GM21526 (cell line): ENCODE data around the gene OPN1SW.

Source experiments
- ATAC-seq: cut with Tn5 transposase; IDR thresholded peaks from one replicate; pipeline ENCODE4 v1.9.1; 2021; ENCODE audit warnings: moderate library complexity; ENCODE audit not compliant: unreplicated experiment, low FRiP score

Gene OPN1SW

DNA sequence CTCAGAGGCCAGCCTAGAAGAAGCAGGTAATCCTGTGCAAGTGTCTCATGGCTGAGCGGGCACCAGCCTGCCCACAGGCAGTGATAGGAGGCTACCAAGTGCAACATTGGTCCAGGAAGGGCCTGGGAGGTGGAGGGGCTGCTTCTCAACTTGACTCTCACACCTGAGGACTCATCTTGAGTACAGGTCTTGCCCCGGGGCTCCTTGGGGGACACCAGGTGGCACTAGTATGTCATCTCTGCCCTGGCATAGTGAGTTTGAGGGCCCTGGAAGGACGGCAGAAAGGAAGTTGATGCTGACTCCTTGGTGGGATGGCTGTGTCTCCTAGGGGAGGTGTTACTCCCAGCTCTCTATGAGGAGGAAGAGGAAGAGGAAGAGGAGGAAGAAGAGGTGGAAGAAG is 18.4 kb upstream of the OPN1SW start:
- no peak for ATAC-seq

DNA sequence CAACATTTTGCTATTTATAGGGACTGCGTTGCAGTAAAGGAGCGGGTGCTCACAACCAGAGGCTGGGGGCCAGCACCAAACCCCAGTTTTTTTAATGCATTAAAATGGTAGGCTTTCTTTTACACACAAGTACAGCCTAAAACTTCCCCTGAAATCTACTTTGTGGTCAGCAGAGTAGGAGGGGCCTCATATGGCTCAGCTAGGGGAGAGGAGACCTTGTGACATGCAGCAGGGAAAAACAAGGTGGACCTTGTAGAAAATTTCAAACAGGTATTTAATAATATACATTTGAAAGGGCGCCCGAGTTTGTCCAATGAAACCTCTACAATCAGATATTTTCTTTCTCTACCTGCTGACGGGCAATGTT is 17.6 kb upstream of the OPN1SW start:
- ATAC-seq = no peak

DNA sequence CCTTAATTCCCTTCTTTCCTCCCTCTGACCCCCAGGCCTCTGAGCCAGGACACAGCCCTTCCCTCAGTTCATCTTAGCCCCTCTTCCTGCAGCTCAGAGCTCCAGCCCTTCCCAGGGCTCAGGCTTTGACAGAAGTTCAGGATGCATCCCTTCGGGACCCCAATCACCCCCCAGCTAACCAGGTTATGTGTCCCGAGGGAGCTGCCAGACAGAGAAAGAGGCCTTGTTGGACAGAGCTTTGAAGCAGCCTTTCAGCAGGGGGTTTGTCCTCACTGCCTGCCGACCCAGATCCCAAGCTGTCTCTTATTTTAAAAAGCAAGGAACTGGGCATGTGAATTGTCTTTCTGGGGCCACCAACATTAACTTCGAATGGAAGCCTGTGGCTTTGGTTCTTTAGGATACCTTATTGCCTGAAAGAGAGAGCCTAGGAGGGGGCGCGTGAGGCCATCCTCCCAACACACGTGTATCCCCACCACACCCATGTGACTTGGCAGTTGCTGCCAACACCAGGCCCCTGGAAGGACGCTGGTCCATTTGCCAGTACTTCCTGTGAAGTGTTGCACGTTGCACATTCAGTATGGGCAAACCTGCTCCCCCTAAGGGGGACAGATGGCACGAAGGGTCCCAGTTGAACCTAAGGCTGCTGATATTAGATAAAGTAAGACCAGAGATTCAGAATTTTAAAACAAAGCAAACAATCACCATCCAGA is 17.0 kb upstream of the OPN1SW start:
- ATAC-seq = no peak

DNA sequence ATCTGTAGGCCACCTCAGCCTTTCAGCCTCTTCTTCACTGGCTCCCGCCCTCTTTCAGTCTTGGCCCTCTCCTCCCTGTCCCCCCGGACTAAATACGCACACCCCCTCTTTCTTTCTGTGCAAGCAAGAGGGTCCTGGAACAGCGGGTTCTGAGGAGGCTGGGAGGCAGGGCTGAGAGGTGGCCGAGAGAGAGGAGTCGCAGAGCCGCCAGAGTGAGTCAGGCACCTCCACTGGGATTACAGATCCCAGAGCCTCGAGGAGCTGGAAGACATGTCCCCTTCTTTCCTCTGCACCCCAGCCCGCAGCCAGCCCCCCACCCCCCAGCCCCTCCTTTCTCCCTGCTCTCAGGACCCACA is 16.4 kb upstream of the OPN1SW start:
- ATAC-seq = no peak

DNA sequence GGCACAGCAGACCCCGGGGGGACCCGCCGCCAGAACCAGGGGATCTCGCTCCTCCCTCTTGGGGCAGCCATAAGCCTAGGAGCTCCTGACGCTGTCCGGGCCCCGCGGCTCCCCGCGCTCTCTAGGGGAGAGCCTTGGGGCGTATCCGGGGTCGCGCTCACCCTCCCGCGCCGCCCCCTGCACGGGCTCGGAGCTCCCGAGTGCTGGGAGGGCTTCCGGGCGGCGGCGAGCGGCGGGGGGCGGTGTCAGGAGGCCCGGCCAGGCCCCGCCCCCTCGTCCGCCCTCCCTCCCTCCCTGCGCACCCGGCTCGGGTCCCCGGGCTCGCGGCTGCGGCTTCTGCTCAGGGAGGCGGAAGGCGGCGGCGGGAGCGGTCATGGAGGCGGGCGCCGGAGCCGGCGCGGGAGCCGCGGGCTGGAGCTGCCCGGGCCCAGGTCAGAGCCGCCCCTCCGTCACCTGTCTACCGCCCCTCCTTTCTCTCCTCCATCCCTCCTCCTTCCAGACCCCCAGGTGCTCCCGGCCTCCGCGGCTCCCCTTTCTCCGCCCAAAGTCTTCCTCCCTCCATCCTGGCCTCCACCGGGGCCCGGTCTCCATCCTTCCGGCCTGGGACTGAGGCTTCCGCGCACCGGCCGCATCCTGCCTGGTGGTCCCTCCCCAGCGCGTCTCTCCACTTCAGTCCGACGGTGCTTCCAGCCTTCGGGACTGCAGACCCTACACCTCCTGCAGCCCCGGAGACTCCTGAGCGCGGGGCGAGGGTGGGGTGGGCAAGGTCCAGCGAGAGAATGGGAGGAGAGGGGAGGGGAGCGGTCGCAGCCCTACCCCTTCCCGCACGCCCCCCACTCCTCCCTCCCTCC is 15.8 kb upstream of the OPN1SW start, which contains the start of gene CCDC136:
CCDC136 (plus strand) TSS at position 848 of the 851 bp plus-strand sequence. CDS start 444 bp downstream, outside the sequence.
- ATAC-seq = peak; percentile 78

DNA sequence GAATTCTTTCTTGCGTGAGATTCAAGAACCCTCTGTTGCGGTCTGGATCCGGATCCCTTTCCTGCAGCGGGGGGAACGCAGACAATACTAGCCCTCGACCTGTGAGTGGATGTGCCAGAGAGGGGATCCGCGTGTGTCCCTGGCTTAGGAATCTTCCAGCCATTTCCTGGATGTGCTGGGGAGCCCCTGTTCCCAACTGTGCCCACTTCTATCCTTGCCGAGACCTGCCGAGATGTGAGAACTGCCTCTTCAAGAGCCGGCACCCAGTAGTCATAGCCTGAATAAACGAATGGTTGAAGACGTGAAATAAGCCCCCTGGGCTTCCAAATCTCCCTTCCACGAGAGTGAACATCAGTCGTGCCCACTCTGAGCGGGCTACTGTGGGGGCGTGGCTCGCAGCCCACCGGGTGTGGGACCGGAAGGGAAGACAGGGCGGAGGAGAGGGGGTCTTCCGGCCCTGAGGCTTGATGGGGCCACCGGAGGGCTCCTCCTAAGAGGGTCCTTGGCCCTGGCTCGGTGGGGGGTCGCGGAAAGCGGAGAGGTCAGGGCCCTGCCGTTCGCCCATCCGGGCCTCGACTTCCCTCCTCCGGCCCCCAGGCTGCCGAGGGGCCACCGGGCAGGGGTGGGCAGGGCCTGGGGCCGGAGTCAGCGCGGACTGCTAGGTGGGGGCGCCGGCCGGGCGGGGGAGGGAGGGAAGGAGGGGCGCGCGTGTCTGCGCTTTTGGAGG is 14.9 kb upstream of the OPN1SW start:
- peak; percentile 3 for ATAC-seq

DNA sequence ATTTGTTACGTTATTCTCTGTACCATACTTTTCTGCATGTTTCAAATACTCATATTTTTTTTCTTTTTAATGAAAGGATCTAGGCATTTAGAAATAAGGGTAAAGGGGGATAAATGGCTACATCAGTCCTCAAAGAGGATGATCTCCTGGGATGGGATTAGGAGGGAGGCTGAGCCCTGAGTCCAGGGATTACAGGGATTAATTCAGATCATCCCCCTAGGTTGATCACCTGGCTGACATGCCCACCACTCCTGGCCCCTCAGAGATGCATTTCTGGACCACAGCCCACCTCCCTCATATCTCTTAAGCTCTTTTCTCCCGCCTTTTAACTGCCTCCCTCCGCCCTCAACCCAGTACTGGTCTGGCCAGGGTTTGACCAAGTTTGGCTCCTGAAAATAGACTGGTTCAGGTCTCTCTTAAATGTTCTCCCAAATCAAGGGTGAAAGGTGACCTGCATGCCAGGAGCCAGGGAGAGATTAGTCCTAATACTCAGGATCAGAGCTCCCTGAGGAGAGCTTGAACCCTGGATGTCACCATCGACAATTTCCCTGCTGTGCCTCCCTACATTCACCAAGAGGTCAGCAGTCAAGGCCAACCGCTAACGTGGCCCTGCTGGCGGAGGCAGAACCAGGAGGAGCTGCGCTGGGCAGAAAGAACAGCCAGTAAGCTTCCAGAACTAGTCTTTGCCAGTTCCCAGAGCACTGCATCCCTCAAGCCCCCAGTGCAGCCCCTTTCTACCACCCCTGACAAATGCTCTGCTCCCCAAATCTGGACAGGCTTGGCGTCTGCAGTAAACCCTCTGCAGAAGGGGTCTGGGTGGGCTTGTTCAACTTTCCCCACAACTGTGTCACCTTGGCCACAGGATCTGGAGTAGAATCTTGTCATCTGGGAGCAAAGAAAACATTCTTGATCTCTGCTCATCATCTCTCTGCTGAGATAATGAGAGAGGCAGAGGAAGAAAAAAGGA is 13.1 kb upstream of the OPN1SW start:
- ATAC-seq = no peak

DNA sequence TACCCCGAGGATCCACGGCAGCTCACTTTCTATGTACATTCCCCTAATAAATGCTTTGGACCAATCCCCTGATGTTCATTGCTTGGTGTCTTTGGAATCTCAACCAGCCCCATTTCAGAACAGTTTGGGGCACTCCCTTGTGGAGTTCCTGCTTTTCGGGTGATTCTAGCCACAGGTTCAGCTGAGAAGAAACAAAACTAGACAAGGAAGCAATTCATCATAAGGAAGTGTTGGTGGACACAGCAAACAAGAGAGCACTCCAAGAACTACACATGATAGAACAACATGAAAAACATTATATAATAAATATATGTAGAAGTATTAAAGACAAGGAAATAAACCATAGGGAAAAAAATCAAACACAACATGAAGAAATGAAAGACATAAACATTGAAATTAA is 10.1 kb upstream of the OPN1SW start:
- no peak for ATAC-seq

DNA sequence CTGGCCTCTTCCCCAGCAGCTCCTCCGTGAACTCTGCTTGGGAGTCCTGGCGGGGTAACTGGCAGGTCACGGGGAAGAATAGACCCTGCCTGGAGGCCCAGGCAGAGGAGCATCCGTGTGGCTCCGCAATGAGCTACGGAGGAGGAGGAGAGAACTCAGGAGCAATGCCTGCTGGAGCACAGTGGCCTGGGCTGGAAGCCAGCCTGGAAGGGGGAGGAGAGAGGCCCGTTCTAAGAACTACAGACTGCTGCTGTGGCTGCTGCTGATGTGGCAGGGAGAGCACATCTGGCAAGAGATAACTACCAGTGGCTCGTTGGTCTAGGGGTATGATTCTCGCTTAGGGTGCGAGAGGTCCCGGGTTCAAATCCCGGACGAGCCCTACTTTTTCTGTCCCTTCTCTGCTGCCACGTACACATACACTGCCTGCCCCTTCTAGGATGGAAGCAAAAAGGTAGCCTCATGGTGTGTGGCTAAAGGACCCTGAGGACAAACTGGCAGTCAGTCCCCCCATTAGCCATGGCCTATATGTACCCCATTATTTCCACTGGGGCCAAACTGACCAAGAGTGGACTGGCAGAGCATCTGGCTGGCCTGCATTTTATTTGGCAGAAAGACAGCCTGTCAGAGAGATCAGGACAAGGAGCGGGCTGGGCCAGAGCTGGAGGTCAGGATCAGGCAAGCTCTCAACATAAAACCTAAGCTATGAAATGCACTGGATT is 7.7 kb upstream of the OPN1SW start:
- no peak for ATAC-seq

DNA sequence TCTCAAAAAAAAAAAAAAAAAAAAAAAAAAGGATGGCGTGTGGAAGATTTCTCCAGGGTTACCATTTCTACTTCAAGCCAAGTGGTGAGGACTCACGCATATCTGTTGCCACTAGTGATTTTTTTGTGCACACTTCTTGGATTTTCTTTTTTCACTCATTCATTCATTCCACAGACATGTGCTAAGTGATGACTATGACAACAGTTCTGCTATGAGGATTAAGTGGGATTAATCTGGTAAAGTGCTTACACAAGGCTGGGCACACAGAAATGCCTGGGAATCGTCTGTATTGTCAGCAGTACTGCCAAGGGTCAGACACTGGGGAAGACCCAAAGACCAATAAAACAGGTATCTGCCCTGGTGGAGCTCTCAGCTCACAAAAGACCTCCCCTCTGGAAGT is 6.3 kb upstream of the OPN1SW start:
- ATAC-seq = no peak

DNA sequence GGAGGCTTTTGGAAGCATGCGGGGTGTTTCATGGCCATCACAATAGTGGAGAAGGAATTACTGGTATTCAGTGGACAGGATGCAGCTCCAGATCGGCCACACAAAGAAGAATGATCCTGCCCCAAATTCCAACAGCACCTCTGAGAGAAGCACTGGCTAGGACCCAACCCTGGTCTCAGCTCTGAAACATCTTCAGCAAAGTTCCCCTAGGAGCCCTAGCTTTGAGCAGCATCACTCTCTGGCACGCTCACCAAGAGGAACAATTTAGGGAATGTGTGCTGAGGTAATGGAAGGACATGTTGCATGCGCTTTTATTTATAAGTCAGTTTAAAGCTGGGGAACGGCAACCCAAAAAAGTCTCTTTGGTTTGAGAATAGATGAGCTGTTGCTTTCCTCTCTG is 5.5 kb upstream of the OPN1SW start:
- ATAC-seq = no peak

DNA sequence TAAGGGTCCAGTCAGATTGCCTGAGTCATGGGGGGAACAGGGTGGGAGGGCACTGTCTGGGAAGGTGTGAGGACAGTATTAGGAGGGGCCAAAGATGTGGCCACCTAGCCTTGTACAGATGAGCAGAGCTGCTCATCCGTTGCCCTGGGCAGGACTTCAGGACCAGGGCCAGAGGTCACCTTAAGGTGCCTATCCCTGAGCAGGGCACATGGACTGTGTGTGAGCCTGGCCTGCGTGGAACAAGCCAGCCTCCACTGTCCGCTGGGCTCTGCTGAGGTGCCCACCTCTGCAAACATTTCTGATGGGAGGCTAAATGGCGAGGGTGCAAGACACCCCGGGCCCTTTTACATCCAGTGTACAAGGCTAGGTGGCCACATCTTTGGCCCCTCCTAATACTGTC is 3.4 kb upstream of the OPN1SW start:
- ATAC-seq = no peak

DNA sequence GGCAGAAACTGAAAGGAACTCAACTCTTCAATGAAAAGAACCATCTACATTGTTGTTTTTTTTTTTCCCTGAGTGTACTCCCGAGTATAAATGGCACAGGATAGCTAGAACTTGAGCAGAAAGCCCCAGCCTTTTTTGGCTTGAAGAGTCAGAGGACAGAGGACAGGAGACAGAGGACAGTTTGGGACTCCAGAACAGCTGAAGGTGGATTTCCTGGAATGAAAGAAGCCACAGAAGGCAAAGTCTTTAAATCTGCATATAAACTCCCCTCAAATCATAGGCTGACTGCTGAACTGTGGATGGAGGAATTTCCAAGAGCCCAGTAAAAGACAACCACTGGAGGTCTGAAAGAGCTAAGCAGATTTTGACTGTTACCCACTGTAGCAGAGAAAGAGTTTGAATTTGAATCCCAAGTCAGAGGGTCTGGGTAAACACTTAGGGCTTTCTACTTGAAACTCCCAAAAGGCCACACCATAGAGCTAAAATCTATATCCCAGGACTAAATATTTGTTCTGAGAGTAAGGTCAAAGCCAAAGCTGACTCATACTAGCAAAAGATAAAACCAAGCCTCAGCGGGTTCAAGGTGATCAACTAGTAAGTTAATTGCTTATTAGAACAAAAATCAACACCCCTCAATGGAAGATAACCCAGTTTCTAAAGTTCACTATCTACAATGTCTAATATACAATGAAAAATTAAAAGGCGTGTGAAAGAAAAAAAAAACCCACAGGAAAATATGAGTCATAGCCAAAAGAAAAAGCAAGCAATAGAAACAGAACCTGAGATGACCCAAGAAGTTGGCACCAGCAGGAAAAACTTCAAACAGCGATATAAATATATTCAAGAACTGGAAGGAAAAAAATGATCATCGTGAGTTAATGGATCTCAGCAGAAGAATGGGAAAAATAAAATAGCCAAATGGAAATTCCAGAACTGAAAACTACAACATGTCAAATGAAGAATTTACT is 1.8 kb upstream of the OPN1SW start:
- no peak for ATAC-seq

DNA sequence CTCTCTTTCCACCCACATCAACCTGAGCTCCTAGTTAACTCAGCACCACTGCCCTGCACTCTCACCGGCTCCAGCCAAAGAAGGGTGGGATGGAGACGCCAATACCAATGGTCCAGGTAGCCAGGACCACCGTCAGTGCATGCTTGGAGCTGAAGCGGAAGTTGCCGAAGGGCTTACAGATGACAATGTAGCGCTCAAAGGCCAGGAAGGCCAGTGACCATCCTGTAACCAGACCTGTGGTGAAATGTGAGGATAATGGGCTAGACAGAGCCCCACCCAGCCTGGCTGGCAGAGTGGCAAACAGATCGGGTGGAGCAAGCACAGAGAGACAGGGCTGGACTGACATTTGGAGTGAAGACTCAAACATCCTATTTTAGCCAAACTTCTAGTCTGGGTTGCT is 673 bp downstream of the OPN1SW start:
- ATAC-seq = no peak

DNA sequence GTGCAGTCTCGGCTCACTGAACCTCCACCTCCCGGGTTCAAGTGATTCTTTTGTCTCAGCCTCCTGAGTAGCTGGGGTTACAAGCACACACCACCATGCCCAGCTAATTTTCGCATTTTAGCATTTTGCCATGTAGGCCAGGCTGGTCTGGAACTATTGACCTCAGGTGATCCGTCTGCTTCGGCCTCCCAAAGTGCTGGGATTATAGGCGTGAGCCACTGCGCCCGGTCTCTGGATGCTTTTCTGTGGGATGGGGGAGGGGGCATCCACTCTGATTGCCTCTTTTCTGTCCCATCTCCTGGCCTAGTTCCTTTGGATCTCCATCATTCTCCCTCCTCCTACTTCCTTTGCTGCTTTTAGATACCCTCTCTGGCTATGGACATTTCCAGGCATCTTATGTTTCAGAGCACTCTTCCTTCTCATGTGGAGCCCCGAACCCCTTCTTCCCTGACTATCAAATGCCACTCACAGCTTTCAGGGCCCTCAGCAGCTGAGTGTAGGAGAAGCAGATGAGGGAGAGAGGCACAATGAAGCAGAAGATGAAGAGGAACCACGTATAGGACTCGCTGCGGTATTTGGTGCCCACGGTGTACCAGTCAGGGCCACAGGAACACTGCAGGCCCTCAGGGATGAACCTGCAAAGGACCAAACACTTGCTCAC is 1.4 kb downstream of the OPN1SW start:
- no peak for ATAC-seq

DNA sequence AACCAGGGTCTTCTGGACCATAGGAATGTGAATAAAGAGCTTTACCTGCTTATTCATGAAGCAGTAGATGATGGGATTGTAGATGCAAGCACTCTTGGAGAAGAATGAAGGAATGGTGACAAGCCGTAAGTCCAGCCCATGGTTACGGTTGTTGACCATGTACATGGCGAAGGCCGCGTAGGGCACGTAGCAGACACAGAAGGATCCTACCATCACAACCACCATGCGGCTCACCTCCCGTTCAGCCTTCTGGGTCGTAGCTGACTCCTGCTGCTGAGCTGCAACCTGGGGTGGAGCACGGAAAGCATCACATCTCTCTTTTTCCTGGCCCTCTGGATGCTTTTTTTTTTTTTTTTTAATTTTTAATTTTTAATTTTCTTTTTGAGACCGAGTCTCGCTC is 2.0 kb downstream of the OPN1SW start:
- no peak for ATAC-seq

DNA sequence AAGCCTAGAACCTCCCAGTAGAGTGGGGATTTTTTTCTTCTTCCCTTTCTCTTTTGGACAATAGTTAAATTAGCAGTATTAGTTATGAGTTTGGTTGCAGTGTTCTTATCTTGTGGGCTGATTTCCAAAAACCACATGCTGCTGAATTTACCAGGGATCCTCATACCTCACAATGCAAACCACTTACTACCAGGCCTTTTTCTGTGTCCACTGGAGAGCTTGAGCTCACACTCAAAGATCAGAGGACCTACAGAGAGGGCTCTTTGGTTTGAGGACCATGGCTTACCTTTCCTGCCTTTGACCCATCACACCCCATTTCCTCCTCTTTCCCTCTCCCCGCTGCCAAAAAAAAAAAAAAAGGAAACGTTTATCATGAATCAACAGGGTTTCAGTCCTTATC is 5.4 kb downstream of the OPN1SW start:
- ATAC-seq = no peak

DNA sequence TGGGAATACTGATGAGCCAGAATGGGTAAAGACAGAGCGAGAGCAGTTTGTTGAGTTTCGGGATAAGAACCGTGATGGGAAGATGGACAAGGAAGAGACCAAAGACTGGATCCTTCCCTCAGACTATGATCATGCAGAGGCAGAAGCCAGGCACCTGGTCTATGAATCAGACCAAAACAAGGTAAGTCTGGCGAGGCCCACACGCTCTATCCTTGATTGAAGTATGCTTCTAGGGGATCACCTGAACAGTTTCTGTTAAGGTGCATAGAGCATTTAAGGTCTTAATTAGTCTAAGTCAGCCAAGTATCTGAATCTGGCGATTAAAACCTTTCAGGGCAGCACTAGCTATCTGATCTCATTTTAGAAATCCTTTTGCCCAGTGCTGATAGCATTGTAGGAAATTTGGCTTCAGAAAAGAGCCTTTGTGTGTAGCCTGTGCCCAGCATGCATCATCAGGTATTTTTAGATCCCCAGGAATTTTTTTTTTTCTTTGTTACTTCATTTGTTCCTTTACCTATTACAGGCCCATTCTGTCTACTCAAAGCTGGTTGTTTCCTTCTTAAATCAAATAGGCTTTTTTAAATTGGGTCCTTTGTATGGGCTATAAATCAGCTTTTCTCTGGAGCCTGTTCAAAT is 8.0 kb downstream of the OPN1SW start:
- ATAC-seq = no peak
